ENCODE measurements around the gene HELT.
"Not testable (repeated sequence)": the region's sequence is repeated elsewhere in the genome, so short reads cannot be mapped to it uniquely, and the experiment has no call there.

Gene HELT

GRCh38 chr4:185017964-185018772, at the start of gene HELT:
Gene HELT (plus strand): TSS chr4:185018490. CDS start chr4:185018929, 439 bp downstream.
- TF ChIP-seq CTCF (IDR thresholded peaks at IDR 0.05; ENCODE audit: borderline replicate concordance, insufficient read depth, low read depth, low read length) = no peak
- H3K4me3 ChIP-seq (ENCODE audit: low read depth, low read length) = no peak within 1 kb of the TSS

GRCh38 chr4:184968784-184969201, 49.5 kb upstream of the HELT start:
- no peak for TF ChIP-seq CTCF (IDR thresholded peaks at IDR 0.05; ENCODE audit: borderline replicate concordance, insufficient read depth, low read depth, low read length)
- H3K4me3 ChIP-seq (ENCODE audit: low read depth, low read length) = no peak overlapping the region

GRCh38 chr4:184969610-184970009, 48.7 kb upstream of the HELT start:
- TF ChIP-seq CTCF (IDR thresholded peaks at IDR 0.05; ENCODE audit: borderline replicate concordance, insufficient read depth, low read depth, low read length) = no peak
- no peak overlapping the region for H3K4me3 ChIP-seq (ENCODE audit: low read depth, low read length)

- no peak overlapping the region for H3K4me3 ChIP-seq (ENCODE audit: low read depth, low read length)
- no peak for TF ChIP-seq CTCF (IDR thresholded peaks at IDR 0.05; ENCODE audit: borderline replicate concordance, insufficient read depth, low read depth, low read length)
These were observed 45.3 kb upstream of the HELT start for GRCh38 chr4:184972991-184973390.

GRCh38 chr4:184976348-184976747, 41.9 kb upstream of the HELT start:
- not testable (repeated sequence) for H3K4me3 ChIP-seq (ENCODE audit: low read depth, low read length)

- TF ChIP-seq CTCF (IDR thresholded peaks at IDR 0.05; ENCODE audit: borderline replicate concordance, insufficient read depth, low read depth, low read length) = no peak
- no peak overlapping the region for H3K4me3 ChIP-seq (ENCODE audit: low read depth, low read length)
These were observed 40.5 kb upstream of the HELT start for GRCh38 chr4:184977747-184978146.

- TF ChIP-seq CTCF (IDR thresholded peaks at IDR 0.05; ENCODE audit: borderline replicate concordance, insufficient read depth, low read depth, low read length) = no peak
- H3K4me3 ChIP-seq (ENCODE audit: low read depth, low read length) = no peak overlapping the region
These were observed 40.1 kb upstream of the HELT start for GRCh38 chr4:184978211-184978610.

Data from GM12875 (cell line).